Measurements from ENCODE around the gene SPOCK1. TPM values are rescaled to one million over a fixed set of nuclear protein-coding genes. Genes with fewer than 3 reads are reported as not detected.

Gene SPOCK1
- total RNA-seq, 1 experiment from 2014 or later, result 4.0 TPM

DNA sequence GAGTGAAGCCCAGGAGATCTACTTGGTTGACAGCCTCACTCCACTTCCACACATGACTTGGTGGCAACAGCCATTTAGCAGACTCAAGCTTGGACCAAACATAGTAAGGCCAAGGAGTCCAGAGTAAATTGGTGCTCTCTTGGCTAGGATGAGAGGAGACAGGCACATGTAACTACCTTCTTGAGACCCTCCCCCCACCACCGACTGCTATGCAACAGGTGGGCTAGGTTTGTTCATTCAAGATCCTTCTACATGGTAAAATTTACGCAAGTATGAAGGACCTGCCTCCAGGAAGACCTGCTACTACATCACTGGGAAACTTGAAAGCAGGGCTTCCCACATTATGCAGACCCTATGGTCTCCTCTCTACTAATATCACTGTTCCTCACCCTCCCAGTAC, 442.4 kb downstream of the SPOCK1 start:
- Histone ChIP-seq H3K4me1 (ENCODE audit: insufficient read depth, low read length, poor library complexity, severe bottlenecking) (no peaks in the 10 kb centered on the region), H3K9me3 (ENCODE audit: low read depth, low read length, poor library complexity, severe bottlenecking) (no peaks in the 10 kb centered on the region), H3K27me3 (replicated peaks; ENCODE audit: insufficient read depth, low read depth, low read length, poor library complexity) (peaks cover 9% of the 10 kb centered on the region), H3K27ac (ENCODE audit: low read depth, low read length, poor library complexity, severe bottlenecking) (no peak overlapping the region), H3K36me3 (ENCODE audit: insufficient read depth, low read length, poor library complexity, severe bottlenecking) (no peaks in the 10 kb centered on the region), H3K4me3 (ENCODE audit: low read depth, low read length, poor library complexity, severe bottlenecking) (no peak overlapping the region)
- intact Hi-C loops (cut with micrococcal nuclease; ENCODE audit: unreplicated experiment), result no loop called here
- TF ChIP-seq, protein P1, sequence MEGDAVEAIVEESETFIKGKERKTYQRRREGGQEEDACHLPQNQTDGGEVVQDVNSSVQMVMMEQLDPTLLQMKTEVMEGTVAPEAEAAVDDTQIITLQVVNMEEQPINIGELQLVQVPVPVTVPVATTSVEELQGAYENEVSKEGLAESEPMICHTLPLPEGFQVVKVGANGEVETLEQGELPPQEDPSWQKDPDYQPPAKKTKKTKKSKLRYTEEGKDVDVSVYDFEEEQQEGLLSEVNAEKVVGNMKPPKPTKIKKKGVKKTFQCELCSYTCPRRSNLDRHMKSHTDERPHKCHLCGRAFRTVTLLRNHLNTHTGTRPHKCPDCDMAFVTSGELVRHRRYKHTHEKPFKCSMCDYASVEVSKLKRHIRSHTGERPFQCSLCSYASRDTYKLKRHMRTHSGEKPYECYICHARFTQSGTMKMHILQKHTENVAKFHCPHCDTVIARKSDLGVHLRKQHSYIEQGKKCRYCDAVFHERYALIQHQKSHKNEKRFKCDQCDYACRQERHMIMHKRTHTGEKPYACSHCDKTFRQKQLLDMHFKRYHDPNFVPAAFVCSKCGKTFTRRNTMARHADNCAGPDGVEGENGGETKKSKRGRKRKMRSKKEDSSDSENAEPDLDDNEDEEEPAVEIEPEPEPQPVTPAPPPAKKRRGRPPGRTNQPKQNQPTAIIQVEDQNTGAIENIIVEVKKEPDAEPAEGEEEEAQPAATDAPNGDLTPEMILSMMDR (conservative IDR thresholded peaks at IDR 0.05; ENCODE audit: low read depth, low read length), result no peak
- TF ChIP-seq EZH2 (IDR thresholded peaks at IDR 0.05; ENCODE audit: borderline replicate concordance, low read depth, low read length, poor library complexity, severe bottlenecking), result no peak
- no TSS peak for BruUV-seq (replicated peaks)
- no peak for DNase-seq (ENCODE audit: low spot score)
- POLR2A ChIA-PET (ENCODE audit: low non-redundant PET), result no interaction called here
- CTCF ChIA-PET, result no interaction called here

DNA sequence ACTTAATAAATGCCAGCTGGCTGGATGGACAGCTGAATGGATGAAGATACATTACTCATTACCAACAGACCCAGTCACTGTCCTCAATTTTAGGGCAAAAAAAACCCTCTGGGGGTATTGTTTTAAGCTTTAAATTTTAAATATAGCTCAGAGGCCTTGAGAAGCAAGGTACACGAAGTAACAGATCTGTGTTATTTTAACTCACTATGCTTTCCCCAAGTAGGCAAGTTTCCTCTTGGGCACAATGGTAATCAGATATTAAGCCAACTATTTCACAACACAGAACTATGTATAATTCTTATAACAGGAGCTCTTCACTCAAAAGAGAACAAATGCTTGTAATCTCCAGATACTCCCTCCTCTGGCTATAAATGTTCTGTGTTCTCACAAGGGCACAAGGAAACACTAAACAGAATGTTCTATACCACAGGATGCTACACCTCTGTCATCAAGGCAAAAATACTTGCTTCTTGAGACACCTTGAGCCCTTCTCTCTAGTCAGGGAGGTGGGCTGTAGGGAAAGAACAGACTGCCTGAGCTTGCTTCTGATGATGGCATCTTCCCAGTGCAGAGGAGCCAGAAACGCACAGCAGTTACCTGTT, 443.8 kb downstream of the SPOCK1 start:
- POLR2A ChIA-PET (ENCODE audit: low non-redundant PET), result no interaction called here
- CTCF ChIA-PET, result no interaction called here
- TF ChIP-seq, protein P1 (conservative IDR thresholded peaks at IDR 0.05; ENCODE audit: low read depth, low read length), result no peak
- Histone ChIP-seq H3K27ac (ENCODE audit: low read depth, low read length, poor library complexity, severe bottlenecking) (no peak overlapping the region), H3K36me3 (ENCODE audit: insufficient read depth, low read length, poor library complexity, severe bottlenecking) (no peaks in the 10 kb centered on the region), H3K9me3 (ENCODE audit: low read depth, low read length, poor library complexity, severe bottlenecking) (no peaks in the 10 kb centered on the region), H3K4me3 (ENCODE audit: low read depth, low read length, poor library complexity, severe bottlenecking) (no peak overlapping the region), H3K27me3 (replicated peaks; ENCODE audit: insufficient read depth, low read depth, low read length, poor library complexity) (peaks cover 8% of the 10 kb centered on the region), H3K4me1 (ENCODE audit: insufficient read depth, low read length, poor library complexity, severe bottlenecking) (no peaks in the 10 kb centered on the region)
- BruUV-seq (replicated peaks), result no TSS peak
- intact Hi-C loops (cut with micrococcal nuclease; ENCODE audit: unreplicated experiment), result no loop called here
- DNase-seq (ENCODE audit: low spot score), result no peak

DNA sequence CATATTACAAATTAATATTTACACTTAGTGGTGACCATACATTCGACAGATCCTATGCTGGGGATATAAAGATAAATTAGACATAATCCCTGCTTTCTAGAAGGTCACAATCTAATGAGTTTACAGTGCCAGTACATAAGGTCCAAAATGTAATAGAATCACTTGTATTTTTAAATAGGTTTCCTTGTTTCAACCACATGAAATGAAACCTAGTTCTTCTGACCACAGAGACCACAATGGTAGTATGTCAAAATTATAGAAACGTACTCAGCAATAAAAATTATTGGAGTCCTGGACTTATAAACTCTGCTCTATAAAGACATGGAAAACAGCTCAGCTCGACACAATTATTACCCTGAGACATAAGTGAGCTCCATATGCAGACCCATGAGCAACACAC, 444.3 kb downstream of the SPOCK1 start:
- intact Hi-C loops (cut with micrococcal nuclease; ENCODE audit: unreplicated experiment), result no loop called here
- DNase-seq (ENCODE audit: low spot score), result no peak
- H3K9me3 ChIP-seq (ENCODE audit: low read depth, low read length, poor library complexity, severe bottlenecking), result no peaks in the 10 kb centered on the region
- no peak overlapping the region for H3K27ac ChIP-seq (ENCODE audit: low read depth, low read length, poor library complexity, severe bottlenecking)
- H3K4me1 ChIP-seq (ENCODE audit: insufficient read depth, low read length, poor library complexity, severe bottlenecking), result no peaks in the 10 kb centered on the region
- BruUV-seq (replicated peaks), result no TSS peak
- ChIA-PET POLR2A (ENCODE audit: low non-redundant PET) (no interaction called here), CTCF (no interaction called here)
- no peak overlapping the region for H3K4me3 ChIP-seq (ENCODE audit: low read depth, low read length, poor library complexity, severe bottlenecking)
- H3K36me3 ChIP-seq (ENCODE audit: insufficient read depth, low read length, poor library complexity, severe bottlenecking), result no peaks in the 10 kb centered on the region
- TF ChIP-seq, protein P1 (conservative IDR thresholded peaks at IDR 0.05; ENCODE audit: low read depth, low read length), result no peak
- TF ChIP-seq EZH2 (IDR thresholded peaks at IDR 0.05; ENCODE audit: borderline replicate concordance, low read depth, low read length, poor library complexity, severe bottlenecking), result no peak
- peaks cover 8% of the 10 kb centered on the region for H3K27me3 ChIP-seq (replicated peaks; ENCODE audit: insufficient read depth, low read depth, low read length, poor library complexity)

All from A673 (cell line).